ENCODE data around the gene JMJD8. TPM values are rescaled to one million over a fixed set of nuclear protein-coding genes. Genes with fewer than 3 reads are reported as not detected.

JMJD8 gene
- total RNA-seq, 4 donors from 2014 or later, result 65.8 to 79.6 (median 71.8) TPM

DNA sequence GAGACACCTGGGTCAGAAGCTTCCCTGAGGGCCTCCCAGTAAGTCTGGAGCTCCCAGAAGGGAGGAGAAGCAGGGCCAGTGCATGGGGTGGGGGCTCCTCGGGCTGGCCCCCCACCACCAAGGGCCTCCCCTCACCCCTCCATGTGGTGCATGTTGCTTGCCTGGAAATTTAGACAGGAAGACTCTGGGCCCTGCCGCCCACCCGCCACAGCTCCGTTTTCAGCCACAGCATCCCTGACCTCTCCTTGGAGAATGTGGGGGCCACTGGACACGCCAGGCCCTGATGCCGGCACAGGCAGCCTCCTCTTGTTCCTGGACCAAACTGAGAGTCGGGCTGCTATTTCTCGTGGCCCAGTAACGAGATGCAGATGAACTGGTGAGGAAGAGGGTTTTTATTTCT is 45.3 kb downstream of the JMJD8 start:
- no peak for DNase-seq (ENCODE audit: low spot score)
- TF ChIP-seq, protein P1, sequence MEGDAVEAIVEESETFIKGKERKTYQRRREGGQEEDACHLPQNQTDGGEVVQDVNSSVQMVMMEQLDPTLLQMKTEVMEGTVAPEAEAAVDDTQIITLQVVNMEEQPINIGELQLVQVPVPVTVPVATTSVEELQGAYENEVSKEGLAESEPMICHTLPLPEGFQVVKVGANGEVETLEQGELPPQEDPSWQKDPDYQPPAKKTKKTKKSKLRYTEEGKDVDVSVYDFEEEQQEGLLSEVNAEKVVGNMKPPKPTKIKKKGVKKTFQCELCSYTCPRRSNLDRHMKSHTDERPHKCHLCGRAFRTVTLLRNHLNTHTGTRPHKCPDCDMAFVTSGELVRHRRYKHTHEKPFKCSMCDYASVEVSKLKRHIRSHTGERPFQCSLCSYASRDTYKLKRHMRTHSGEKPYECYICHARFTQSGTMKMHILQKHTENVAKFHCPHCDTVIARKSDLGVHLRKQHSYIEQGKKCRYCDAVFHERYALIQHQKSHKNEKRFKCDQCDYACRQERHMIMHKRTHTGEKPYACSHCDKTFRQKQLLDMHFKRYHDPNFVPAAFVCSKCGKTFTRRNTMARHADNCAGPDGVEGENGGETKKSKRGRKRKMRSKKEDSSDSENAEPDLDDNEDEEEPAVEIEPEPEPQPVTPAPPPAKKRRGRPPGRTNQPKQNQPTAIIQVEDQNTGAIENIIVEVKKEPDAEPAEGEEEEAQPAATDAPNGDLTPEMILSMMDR (IDR thresholded peaks at IDR 0.05), result no peak
- ATAC-seq (ENCODE audit: low FRiP score), result no peak

- DNase-seq (ENCODE audit: low spot score) (no peak), ATAC-seq (ENCODE audit: low FRiP score) (no peak)
- TF ChIP-seq, protein P1 (IDR thresholded peaks at IDR 0.05), result no peak
These were observed 46.0 kb downstream of the JMJD8 start for GRCh38 chr16:638034-638543.

- ATAC-seq (ENCODE audit: low FRiP score) (peak; percentile 75), DNase-seq (ENCODE audit: low spot score) (peak; percentile 82)
- TF ChIP-seq, protein P1 (IDR thresholded peaks at IDR 0.05), result no peak
These were observed 46.8 kb downstream of the JMJD8 start for GRCh38 chr16:637081-638018.

DNA sequence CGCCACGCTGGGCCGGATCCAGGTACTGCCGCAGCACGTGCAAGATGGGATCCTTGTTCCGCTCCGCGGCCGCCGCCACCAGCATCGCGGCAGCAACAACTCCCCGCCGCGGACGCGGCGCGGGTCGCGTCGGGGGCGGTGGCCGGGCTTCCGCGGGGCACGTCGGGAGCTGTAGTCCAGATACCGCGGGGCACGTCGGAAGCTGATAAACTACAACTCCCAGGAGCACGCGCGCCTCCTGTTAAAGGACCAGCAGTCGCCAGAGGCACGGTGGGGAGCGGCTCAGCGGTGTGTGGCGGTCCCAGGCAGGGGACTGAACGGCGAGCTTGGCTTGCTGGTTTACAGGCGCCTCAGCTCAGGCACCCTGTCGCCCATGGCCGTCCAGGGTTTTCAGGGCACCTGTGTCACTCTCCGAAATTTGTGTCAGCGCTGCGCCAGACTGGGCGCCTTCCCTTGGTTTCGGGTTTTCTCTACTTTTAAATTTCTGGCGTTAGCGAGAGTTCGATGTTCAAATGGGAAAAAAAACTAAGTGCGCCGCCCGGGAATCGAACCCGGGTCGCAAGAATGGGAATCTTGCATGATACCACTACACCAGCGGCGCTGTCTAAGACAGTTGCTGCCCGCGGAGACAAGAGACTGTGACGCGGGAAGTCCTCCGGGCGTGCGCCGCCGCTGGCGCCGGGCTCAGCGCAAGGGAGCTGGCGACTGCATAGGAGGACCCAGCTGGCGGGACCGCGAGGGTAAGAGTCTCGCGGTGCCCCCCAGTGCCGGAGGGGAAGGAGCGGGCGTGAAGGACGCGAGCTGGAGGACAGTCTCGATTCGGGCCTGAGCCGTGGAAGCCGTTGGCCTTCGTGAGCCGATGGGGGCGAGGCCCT is 47.7 kb downstream of the JMJD8 start, which contains the start of gene METTL26:
Gene METTL26 (minus strand): TSS at position 100 of the 875 bp plus-strand sequence. CDS start 15 bp downstream, at position 85.
- TF ChIP-seq, protein P1 (IDR thresholded peaks at IDR 0.05), result no peak
- ATAC-seq (ENCODE audit: low FRiP score) (peak; percentile 77), DNase-seq (ENCODE audit: low spot score) (peak; percentile 95)

DNA sequence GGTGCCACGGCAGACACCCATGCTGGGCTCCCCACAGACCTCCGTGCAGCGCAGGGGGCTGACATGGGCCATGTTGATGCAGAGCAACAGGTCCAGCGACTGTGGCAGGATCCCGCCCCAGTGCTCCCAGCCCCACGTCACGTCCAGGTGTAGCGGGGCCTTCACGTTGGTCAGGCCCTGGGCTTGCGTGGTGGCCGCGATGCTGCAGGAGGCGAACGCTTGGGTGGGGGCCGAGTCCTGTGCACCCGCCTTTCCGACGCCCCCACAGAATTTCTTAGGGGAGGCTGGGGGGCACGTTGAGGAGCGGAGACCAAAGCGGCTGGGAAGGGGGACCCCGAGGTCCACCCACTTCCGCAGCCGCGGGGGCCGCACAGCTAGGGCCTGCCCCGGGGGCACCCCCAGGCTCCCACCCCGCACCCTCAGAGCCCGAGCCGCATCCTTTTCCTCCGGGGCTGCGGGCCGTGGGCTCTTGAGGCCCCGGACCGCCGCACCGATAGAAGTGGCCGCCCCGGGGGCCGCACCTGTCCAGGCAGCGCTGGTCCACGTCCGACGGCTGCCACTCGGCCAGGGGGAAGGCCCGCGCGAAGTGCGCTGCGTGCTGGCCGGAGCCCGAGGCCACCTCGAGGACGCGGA is 48.4 kb downstream of the JMJD8 start:
- TF ChIP-seq, protein P1 (IDR thresholded peaks at IDR 0.05), result no peak
- DNase-seq (ENCODE audit: low spot score), result no peak
- ATAC-seq (ENCODE audit: low FRiP score), result peak; percentile 0

DNA sequence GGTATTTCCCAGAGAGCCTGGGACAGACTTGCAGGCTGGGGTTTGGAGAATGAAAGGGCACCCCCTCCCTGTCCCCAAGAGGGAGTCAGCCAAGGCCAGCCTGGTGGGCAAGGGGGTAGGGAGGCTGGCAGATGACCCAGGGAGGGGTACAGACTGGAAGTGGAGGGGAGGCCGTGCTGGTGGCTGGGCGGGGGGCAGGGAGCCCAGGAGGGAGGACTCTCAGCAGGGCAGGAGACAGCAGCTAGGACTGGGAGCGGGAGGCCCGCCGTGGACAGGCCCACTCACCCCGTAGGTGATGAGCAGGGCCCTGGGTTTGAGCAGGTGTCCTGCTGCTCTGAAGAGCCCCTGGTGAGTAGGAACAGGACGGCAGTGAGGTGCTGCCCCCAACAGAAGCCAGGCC is 49.1 kb downstream of the JMJD8 start:
- ATAC-seq (ENCODE audit: low FRiP score), result no peak
- TF ChIP-seq, protein P1 (IDR thresholded peaks at IDR 0.05), result no peak

More for the DNA sequence above, 49.1 kb downstream of the JMJD8 start:
- no peak for DNase-seq (ENCODE audit: low spot score)

Measured in omental fat pad (tissue), 4 donors.